Skeletal muscle tissue (tissue), 4 donors: ENCODE results near the gene ST6GALNAC3. TPM values are rescaled to one million over a fixed set of nuclear protein-coding genes. Genes with fewer than 3 reads are reported as not detected.

Experiments
- H3K27ac ChIP-seq: one replicate; pipeline ENCODE4 v1.7.0; 2013; ENCODE audit warnings: mild to moderate bottlenecking, low read depth, low read length, inconsistent platforms
- H3K27me3 ChIP-seq, 3 donors: one replicate each; pipeline ENCODE4 v1.7.0; 2013; ENCODE audit warnings: low read length in 3 of 3; ENCODE audit not compliant: control insufficient read depth in 3 of 3, insufficient read depth in 3 of 3
- H3K36me3 ChIP-seq, 3 donors: one replicate each; pipeline ENCODE4 v1.7.0; 2013; ENCODE audit warnings: low read length in 3 of 3; ENCODE audit not compliant: control insufficient read depth in 3 of 3, insufficient read depth in 3 of 3
- H3K4me1 ChIP-seq, 3 donors: one replicate each; pipeline ENCODE4 v1.7.0; 2013; ENCODE audit warnings: low read length in 3 of 3, mild to moderate bottlenecking in 3 of 3; ENCODE audit not compliant: control insufficient read depth in 3 of 3, insufficient read depth in 3 of 3
- H3K4me3 ChIP-seq, 3 donors: one replicate each; pipeline ENCODE4 v1.7.0; 2013; ENCODE audit warnings: low read length in 3 of 3
- H3K9ac ChIP-seq, 3 donors: one replicate each; pipeline ENCODE4 v1.7.0; 2013; ENCODE audit warnings: low read length in 3 of 3, mild to moderate bottlenecking in 3 of 3, moderate library complexity in 2 of 3, low read depth in 1 of 3
- H3K9me3 ChIP-seq, 3 donors: one replicate each; pipeline ENCODE4 v1.7.0; 2013; ENCODE audit warnings: low read length in 3 of 3; ENCODE audit not compliant: control insufficient read depth in 3 of 3
- total RNA-seq: library from RNA; depleted of rRNA; stranded (reverse); fragments of >200 nt; gene quantifications from one replicate; pipeline ENCODE4 v1.2.3, GENCODE V29; 2014
- donor health status: Osteomylitis.

ST6GALNAC3 gene
- total RNA-seq, 1 donor from 2014 or later: 3.7 TPM

- Histone ChIP-seq H3K4me3 (no peak overlapping the region), H3K9ac (no peak overlapping the region), H3K27me3 (no peaks in the 10 kb centered on the region), H3K36me3 (no peaks in the 10 kb centered on the region), H3K9me3 (no peaks in the 10 kb centered on the region), H3K4me1 (peaks cover 0 to 3% (median 0%) of the 10 kb centered on the region in 3 donors), H3K27ac (no peak overlapping the region)
Observed at GRCh38 chr1:76281306-76281705, 206.8 kb downstream of the ST6GALNAC3 start.

GRCh38 chr1:76284842-76285241 is 210.3 kb downstream of the ST6GALNAC3 start:
- H3K4me3 ChIP-seq: no peak overlapping the region
- no peaks in the 10 kb centered on the region for H3K27me3 ChIP-seq
- no peaks in the 10 kb centered on the region for H3K9me3 ChIP-seq
- H3K27ac ChIP-seq: no peak overlapping the region
- H3K36me3 ChIP-seq: no peaks in the 10 kb centered on the region
- peaks cover 0 to 3% (median 0%) of the 10 kb centered on the region in 3 donors for H3K4me1 ChIP-seq
- H3K9ac ChIP-seq: no peak overlapping the region

- Histone ChIP-seq H3K27ac (no peak overlapping the region), H3K36me3 (no peaks in the 10 kb centered on the region), H3K9ac (no peak overlapping the region), H3K27me3 (no peaks in the 10 kb centered on the region), H3K9me3 (no peaks in the 10 kb centered on the region), H3K4me1 (peaks cover 0 to 3% (median 0%) of the 10 kb centered on the region in 3 donors), H3K4me3 (no peak overlapping the region)
Observed at GRCh38 chr1:76285578-76286135, 211.1 kb downstream of the ST6GALNAC3 start.

GRCh38 chr1:76287917-76288316 is 213.4 kb downstream of the ST6GALNAC3 start:
- no peak overlapping the region for H3K27ac ChIP-seq
- no peaks in the 10 kb centered on the region for H3K36me3 ChIP-seq
- no peaks in the 10 kb centered on the region for H3K27me3 ChIP-seq
- H3K9me3 ChIP-seq: no peaks in the 10 kb centered on the region
- no peak overlapping the region for H3K4me3 ChIP-seq
- no peaks in the 10 kb centered on the region for H3K4me1 ChIP-seq
- H3K9ac ChIP-seq: no peak overlapping the region

GRCh38 chr1:76288758-76289483 is 214.4 kb downstream of the ST6GALNAC3 start:
- H3K27me3 ChIP-seq: no peaks in the 10 kb centered on the region
- no peaks in the 10 kb centered on the region for H3K9me3 ChIP-seq
- no peak overlapping the region for H3K9ac ChIP-seq
- H3K4me3 ChIP-seq: no peak overlapping the region
- no peaks in the 10 kb centered on the region for H3K4me1 ChIP-seq
- H3K27ac ChIP-seq: no peak overlapping the region
- H3K36me3 ChIP-seq: no peaks in the 10 kb centered on the region

GRCh38 chr1:76289692-76290091 is 215.1 kb downstream of the ST6GALNAC3 start:
- Histone ChIP-seq H3K9me3 (no peaks in the 10 kb centered on the region), H3K36me3 (no peaks in the 10 kb centered on the region), H3K4me3 (no peak overlapping the region), H3K27me3 (no peaks in the 10 kb centered on the region), H3K27ac (no peak overlapping the region), H3K4me1 (no peaks in the 10 kb centered on the region), H3K9ac (no peak overlapping the region)

GRCh38 chr1:76290271-76290670 is 215.7 kb downstream of the ST6GALNAC3 start:
- Histone ChIP-seq H3K27me3 (no peaks in the 10 kb centered on the region), H3K36me3 (no peaks in the 10 kb centered on the region), H3K9ac (no peak overlapping the region), H3K4me1 (no peaks in the 10 kb centered on the region), H3K9me3 (no peaks in the 10 kb centered on the region), H3K4me3 (no peak overlapping the region), H3K27ac (no peak overlapping the region)

DNA sequence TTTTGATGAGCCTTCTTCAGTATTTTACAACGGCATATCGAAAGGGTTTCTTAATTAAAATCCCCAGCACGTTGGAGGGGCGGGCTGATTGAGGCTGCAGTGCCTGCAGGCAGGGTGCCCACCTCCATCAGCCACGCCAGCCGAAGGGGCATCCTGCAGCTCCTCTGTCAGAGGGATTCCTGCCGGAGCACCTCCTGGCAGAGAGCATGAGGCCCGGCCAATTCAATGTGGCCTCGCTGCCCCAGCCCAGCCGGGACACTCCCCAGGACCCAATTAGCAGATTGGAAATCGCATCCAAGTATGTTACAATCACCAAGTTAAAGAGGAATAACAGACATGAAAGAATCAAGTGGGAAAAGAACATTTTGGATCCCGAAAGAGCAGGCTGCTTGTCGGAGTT is 216.6 kb downstream of the ST6GALNAC3 start:
- no peak overlapping the region for H3K4me3 ChIP-seq
- no peaks in the 10 kb centered on the region for H3K36me3 ChIP-seq
- H3K27me3 ChIP-seq: no peaks in the 10 kb centered on the region
- H3K9ac ChIP-seq: no peak overlapping the region
- H3K9me3 ChIP-seq: no peaks in the 10 kb centered on the region
- no peak overlapping the region for H3K27ac ChIP-seq
- H3K4me1 ChIP-seq: no peaks in the 10 kb centered on the region

DNA sequence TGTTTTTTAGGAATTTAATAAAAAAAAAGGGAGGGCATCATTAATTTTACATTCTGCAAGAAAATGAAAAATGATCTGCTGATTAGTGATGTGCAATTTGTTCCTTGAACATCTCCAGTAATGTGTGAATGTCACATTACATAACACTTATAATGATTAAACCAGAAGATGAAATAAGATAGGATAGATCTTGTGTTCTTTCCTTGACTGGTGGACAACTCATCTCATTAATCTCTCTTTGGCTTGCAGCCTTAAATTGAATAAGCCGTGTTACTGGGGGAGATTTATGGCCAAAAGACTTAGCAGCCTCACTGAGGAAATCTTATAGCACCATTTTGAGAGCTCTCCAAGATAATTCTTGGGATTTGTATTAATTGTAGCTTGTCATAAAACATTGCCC is 217.2 kb downstream of the ST6GALNAC3 start:
- no peaks in the 10 kb centered on the region for H3K9me3 ChIP-seq
- no peaks in the 10 kb centered on the region for H3K4me1 ChIP-seq
- H3K27ac ChIP-seq: no peak overlapping the region
- no peak overlapping the region for H3K9ac ChIP-seq
- H3K36me3 ChIP-seq: no peaks in the 10 kb centered on the region
- H3K4me3 ChIP-seq: no peak overlapping the region
- no peaks in the 10 kb centered on the region for H3K27me3 ChIP-seq

- no peak overlapping the region for H3K9ac ChIP-seq
- H3K36me3 ChIP-seq: no peaks in the 10 kb centered on the region
- no peaks in the 10 kb centered on the region for H3K4me1 ChIP-seq
- H3K9me3 ChIP-seq: no peaks in the 10 kb centered on the region
- no peaks in the 10 kb centered on the region for H3K27me3 ChIP-seq
- H3K4me3 ChIP-seq: no peak overlapping the region
- no peak overlapping the region for H3K27ac ChIP-seq
Observed at GRCh38 chr1:76292418-76293184, 218.1 kb downstream of the ST6GALNAC3 start.
